ENCODE measurements around the gene FRMD8. TPM values are rescaled to one million over a fixed set of nuclear protein-coding genes. Genes with fewer than 3 reads are reported as not detected.

The FRMD8 gene
- total and polyA plus RNA-seq, 9 of the 15 experiments (the other 6 are each of a cell fraction or from before 2014, with no cell fraction given) = 4.5 to 54.5 (median 15.8) TPM

DNA sequence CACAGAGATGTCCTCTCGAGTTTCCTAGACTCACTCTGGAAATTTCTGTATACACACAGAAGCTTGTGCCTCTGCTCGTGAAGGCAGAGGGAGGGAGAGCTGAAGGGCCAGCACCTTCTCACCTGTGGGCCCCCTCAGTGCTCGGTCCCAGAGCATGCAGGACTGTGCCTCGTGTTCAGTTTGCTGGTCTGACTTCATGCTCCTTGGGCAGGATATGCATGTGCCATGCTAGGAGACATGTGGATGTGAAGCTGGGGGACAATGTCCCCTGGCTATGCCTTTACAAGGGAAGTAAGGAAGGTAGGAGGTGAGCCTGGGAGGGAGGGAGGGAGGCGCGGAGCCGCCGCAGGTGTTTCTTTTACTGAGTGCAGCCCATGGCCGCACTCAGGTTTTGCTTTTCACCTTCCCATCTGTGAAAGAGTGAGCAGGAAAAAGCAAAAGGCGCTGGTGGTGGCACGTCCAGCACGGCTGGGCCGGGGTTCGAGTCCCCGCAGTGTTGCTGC is 58.7 kb downstream of the FRMD8 start:
- H2AFZ ChIP-seq (ENCODE audit: low read depth, low read length) = no peak overlapping the region
- no peak overlapping the region for H3K4me2 ChIP-seq (ENCODE audit: insufficient read depth, low read length)
- no TSS peak for BruUV-seq (replicated peaks)
- no peak overlapping the region for H3K4me3 ChIP-seq
- ChIA-PET CTCF (ENCODE audit: low intra/inter-chr PET ratio) (no interaction called here), POLR2A (interaction anchor here (0.6 to 12.0 kb wide), 15 partner anchors 8 to 170 kb away, joined by 3 to 309 read pairs (median 5); partner anchors contain the start of genes MALAT1 and NEAT1)
- intact Hi-C loops (cut with micrococcal nuclease) (no loop called here), in situ Hi-C loops (cut with MboI) (no loop called here)
- DNase-seq (ENCODE audit: extremely low read depth in 1 of 4, low spot score in 3 of 4) (no peak), ATAC-seq (no peak), FAIRE-seq (no peak)
- H3K36me3 ChIP-seq (ENCODE audit: control insufficient read depth, insufficient read depth, low read length) = peaks cover 52% of the 10 kb centered on the region; the same call in 2 of the 3 replicates
- peaks cover 22 to 67% of the 10 kb centered on the region in 2 experiments; a peak in 4 of 5 replicates for H3K4me1 ChIP-seq (replicated peaks in 1 of 2; ENCODE audit: control insufficient read depth in 2 of 2, insufficient read depth in 2 of 2, low read length in 2 of 2)
- peaks cover 32% of the 10 kb centered on the region for H3K79me2 ChIP-seq (ENCODE audit: control insufficient read depth, insufficient read depth, low read length)
- H3K9me1 ChIP-seq (ENCODE audit: control insufficient read depth, insufficient read depth, low read length) = no peaks in the 10 kb centered on the region
- H3K27me3 ChIP-seq (ENCODE audit: control insufficient read depth in 2 of 2, insufficient read depth in 2 of 2, low read length in 2 of 2) = no peaks in the 10 kb centered on the region
- peaks cover 17% of the 10 kb centered on the region; the same call in 1 of the 2 replicates for H4K20me1 ChIP-seq (replicated peaks; ENCODE audit: control insufficient read depth, insufficient read depth, low read length)
- TF ChIP-seq SUPT5H (IDR thresholded peaks at IDR 0.05) = peak; percentile 28
- peak; percentile 38; the same call in 1 of the 2 replicates for TF ChIP-seq MYNN (IDR thresholded peaks at IDR 0.05)
- no peak for TF ChIP-seq MYNN (CRISPR knock-in tag; IDR thresholded peaks at IDR 0.05)
- no peak for TF ChIP-seq MAFK (IDR thresholded peaks at IDR 0.05; ENCODE audit: low read length)
- no peak for TF ChIP-seq IRF2 (CRISPR knock-in tag; IDR thresholded peaks at IDR 0.05)
- no peak for TF ChIP-seq GTF2E2 (tag; IDR thresholded peaks at IDR 0.05)
- TF ChIP-seq HMGN3 (IDR thresholded peaks at IDR 0.05; ENCODE audit: borderline replicate concordance, extremely low read depth, insufficient read length, low read depth, low read length) = peak; percentile 49
- peak; percentile 84 for TF ChIP-seq POLR2AphosphoS2 (IDR thresholded peaks at IDR 0.05; ENCODE audit: low read length)
- no peak for TF ChIP-seq ERF (CRISPR knock-in tag; IDR thresholded peaks at IDR 0.05)
- 0 out of 2 replicates have a peak, but pooled peaks have one; percentile 36 for TF ChIP-seq ZBED1 (IDR thresholded peaks at IDR 0.05)
- TF ChIP-seq, protein P1, sequence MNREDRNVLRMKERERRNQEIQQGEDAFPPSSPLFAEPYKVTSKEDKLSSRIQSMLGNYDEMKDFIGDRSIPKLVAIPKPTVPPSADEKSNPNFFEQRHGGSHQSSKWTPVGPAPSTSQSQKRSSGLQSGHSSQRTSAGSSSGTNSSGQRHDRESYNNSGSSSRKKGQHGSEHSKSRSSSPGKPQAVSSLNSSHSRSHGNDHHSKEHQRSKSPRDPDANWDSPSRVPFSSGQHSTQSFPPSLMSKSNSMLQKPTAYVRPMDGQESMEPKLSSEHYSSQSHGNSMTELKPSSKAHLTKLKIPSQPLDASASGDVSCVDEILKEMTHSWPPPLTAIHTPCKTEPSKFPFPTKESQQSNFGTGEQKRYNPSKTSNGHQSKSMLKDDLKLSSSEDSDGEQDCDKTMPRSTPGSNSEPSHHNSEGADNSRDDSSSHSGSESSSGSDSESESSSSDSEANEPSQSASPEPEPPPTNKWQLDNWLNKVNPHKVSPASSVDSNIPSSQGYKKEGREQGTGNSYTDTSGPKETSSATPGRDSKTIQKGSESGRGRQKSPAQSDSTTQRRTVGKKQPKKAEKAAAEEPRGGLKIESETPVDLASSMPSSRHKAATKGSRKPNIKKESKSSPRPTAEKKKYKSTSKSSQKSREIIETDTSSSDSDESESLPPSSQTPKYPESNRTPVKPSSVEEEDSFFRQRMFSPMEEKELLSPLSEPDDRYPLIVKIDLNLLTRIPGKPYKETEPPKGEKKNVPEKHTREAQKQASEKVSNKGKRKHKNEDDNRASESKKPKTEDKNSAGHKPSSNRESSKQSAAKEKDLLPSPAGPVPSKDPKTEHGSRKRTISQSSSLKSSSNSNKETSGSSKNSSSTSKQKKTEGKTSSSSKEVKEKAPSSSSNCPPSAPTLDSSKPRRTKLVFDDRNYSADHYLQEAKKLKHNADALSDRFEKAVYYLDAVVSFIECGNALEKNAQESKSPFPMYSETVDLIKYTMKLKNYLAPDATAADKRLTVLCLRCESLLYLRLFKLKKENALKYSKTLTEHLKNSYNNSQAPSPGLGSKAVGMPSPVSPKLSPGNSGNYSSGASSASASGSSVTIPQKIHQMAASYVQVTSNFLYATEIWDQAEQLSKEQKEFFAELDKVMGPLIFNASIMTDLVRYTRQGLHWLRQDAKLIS (CRISPR knock-in tag; IDR thresholded peaks at IDR 0.05) = 0 out of 2 replicates have a peak, but pooled peaks have one; percentile 24
- peak; percentile 7 for TF ChIP-seq POLR2A (conservative IDR thresholded peaks at IDR 0.05)
- TF ChIP-seq, protein P2, sequence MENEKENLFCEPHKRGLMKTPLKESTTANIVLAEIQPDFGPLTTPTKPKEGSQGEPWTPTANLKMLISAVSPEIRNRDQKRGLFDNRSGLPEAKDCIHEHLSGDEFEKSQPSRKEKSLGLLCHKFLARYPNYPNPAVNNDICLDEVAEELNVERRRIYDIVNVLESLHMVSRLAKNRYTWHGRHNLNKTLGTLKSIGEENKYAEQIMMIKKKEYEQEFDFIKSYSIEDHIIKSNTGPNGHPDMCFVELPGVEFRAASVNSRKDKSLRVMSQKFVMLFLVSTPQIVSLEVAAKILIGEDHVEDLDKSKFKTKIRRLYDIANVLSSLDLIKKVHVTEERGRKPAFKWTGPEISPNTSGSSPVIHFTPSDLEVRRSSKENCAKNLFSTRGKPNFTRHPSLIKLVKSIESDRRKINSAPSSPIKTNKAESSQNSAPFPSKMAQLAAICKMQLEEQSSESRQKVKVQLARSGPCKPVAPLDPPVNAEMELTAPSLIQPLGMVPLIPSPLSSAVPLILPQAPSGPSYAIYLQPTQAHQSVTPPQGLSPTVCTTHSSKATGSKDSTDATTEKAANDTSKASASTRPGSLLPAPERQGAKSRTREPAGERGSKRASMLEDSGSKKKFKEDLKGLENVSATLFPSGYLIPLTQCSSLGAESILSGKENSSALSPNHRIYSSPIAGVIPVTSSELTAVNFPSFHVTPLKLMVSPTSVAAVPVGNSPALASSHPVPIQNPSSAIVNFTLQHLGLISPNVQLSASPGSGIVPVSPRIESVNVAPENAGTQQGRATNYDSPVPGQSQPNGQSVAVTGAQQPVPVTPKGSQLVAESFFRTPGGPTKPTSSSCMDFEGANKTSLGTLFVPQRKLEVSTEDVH (IDR thresholded peaks at IDR 0.05; ENCODE audit: low read depth, partially characterized antibody) = peak; percentile 9
- TF ChIP-seq SRF (CRISPR knock-in tag; IDR thresholded peaks at IDR 0.05) = 0 out of 4 replicates have a peak, but pooled peaks of 1 of the 2 experiments have one; percentile 15
- TF ChIP-seq CHD2 (IDR thresholded peaks at IDR 0.05; ENCODE audit: low read depth, low read length) = 0 out of 2 replicates have a peak, but pooled peaks have one; percentile 6
- H3K9me3 ChIP-seq (replicated peaks; ENCODE audit: control insufficient read depth, insufficient read depth, low read depth, low read length) = no peaks in the 10 kb centered on the region
- 74% methylated on average over 10 of the region's 15 CpGs for WGBS (ENCODE audit: insufficient coverage, low coverage, missing lambda C conversion rate)
- peak overlapping the region; percentile 12; the same call in 1 of the 3 replicates for H3K27ac ChIP-seq (ENCODE audit: extremely low read depth, low read depth, low read length)
- H3K9ac ChIP-seq (ENCODE audit: insufficient read depth in 1 of 2, low read depth in 2 of 2, low read length in 2 of 2) = peak overlapping the region in 1 of 2 experiments; percentile 78; a peak in 2 of 4 replicates

Data from K562 (cell line).